ENCODE results near the gene LRRC18. TPM values are rescaled to one million over a fixed set of nuclear protein-coding genes. Genes with fewer than 3 reads are reported as not detected.

Gene LRRC18
- total RNA-seq, 3 donors from 2014 or later: not detected

- Mint-ChIP-seq H3K4me1 (ENCODE audit: low read depth) (no peaks in the 10 kb centered on the region), H3K27me3 (ENCODE audit: low read depth) (peaks cover 5% of the 10 kb centered on the region), H3K4me3 (no peak overlapping the region), H3K9me3 (no peaks in the 10 kb centered on the region), H3K36me3 (ENCODE audit: insufficient read depth) (no peaks in the 10 kb centered on the region)
- DNase-seq (no peak), ATAC-seq (no peak)
Observed at GRCh38 chr10:48958598-48959190, 19.1 kb upstream of the LRRC18 start.

GRCh38 chr10:48957361-48958151 is 17.9 kb upstream of the LRRC18 start:
- Mint-ChIP-seq H3K36me3 (ENCODE audit: insufficient read depth) (no peaks in the 10 kb centered on the region), H3K9me3 (no peaks in the 10 kb centered on the region), H3K27me3 (ENCODE audit: low read depth) (peaks cover 5% of the 10 kb centered on the region), H3K4me1 (ENCODE audit: low read depth) (no peaks in the 10 kb centered on the region), H3K4me3 (no peak overlapping the region)
- DNase-seq: no peak
- no peak for ATAC-seq

GRCh38 chr10:48951707-48952106 is 12.1 kb upstream of the LRRC18 start:
- Mint-ChIP-seq H3K9me3 (no peaks in the 10 kb centered on the region), H3K27me3 (ENCODE audit: low read depth) (peaks cover 2% of the 10 kb centered on the region), H3K36me3 (ENCODE audit: insufficient read depth) (no peaks in the 10 kb centered on the region), H3K4me1 (ENCODE audit: low read depth) (no peaks in the 10 kb centered on the region), H3K4me3 (no peak overlapping the region)
- ATAC-seq (no peak), DNase-seq (no peak)

- no peak for DNase-seq
- H3K4me3 Mint-ChIP-seq: no peak overlapping the region
- no peaks in the 10 kb centered on the region for H3K36me3 Mint-ChIP-seq (ENCODE audit: insufficient read depth)
- no peaks in the 10 kb centered on the region for H3K9me3 Mint-ChIP-seq
- no peaks in the 10 kb centered on the region for H3K27me3 Mint-ChIP-seq (ENCODE audit: low read depth)
- no peak for ATAC-seq
- no peaks in the 10 kb centered on the region for H3K4me1 Mint-ChIP-seq (ENCODE audit: low read depth)
Observed at GRCh38 chr10:48948470-48949037, 8.9 kb upstream of the LRRC18 start.

- Mint-ChIP-seq H3K4me3 (no peak overlapping the region), H3K9me3 (no peaks in the 10 kb centered on the region), H3K4me1 (ENCODE audit: low read depth) (no peaks in the 10 kb centered on the region), H3K36me3 (ENCODE audit: insufficient read depth) (no peaks in the 10 kb centered on the region), H3K27me3 (ENCODE audit: low read depth) (no peaks in the 10 kb centered on the region)
- DNase-seq (no peak), ATAC-seq (no peak)
Observed at GRCh38 chr10:48947690-48948469, 8.2 kb upstream of the LRRC18 start.

GRCh38 chr10:48946891-48947500 is 7.4 kb upstream of the LRRC18 start:
- no peaks in the 10 kb centered on the region for H3K9me3 Mint-ChIP-seq
- H3K27me3 Mint-ChIP-seq (ENCODE audit: low read depth): no peaks in the 10 kb centered on the region
- DNase-seq (no peak), ATAC-seq (no peak)
- H3K4me3 Mint-ChIP-seq: no peak overlapping the region
- H3K36me3 Mint-ChIP-seq (ENCODE audit: insufficient read depth): no peaks in the 10 kb centered on the region
- no peaks in the 10 kb centered on the region for H3K4me1 Mint-ChIP-seq (ENCODE audit: low read depth)

- Mint-ChIP-seq H3K4me3 (no peak overlapping the region), H3K4me1 (ENCODE audit: low read depth) (no peaks in the 10 kb centered on the region), H3K9me3 (no peaks in the 10 kb centered on the region), H3K27me3 (ENCODE audit: low read depth) (no peaks in the 10 kb centered on the region), H3K36me3 (ENCODE audit: insufficient read depth) (no peaks in the 10 kb centered on the region)
- DNase-seq: no peak
- ATAC-seq: no peak
Observed at GRCh38 chr10:48946332-48946731, 6.7 kb upstream of the LRRC18 start.

- no peaks in the 10 kb centered on the region for H3K4me1 Mint-ChIP-seq (ENCODE audit: low read depth)
- H3K27me3 Mint-ChIP-seq (ENCODE audit: low read depth): no peaks in the 10 kb centered on the region
- H3K9me3 Mint-ChIP-seq: no peaks in the 10 kb centered on the region
- no peak for DNase-seq
- ATAC-seq: no peak
- H3K36me3 Mint-ChIP-seq (ENCODE audit: insufficient read depth): no peaks in the 10 kb centered on the region
- H3K4me3 Mint-ChIP-seq: no peak overlapping the region
Observed at GRCh38 chr10:48945441-48946130, 5.9 kb upstream of the LRRC18 start.

- Mint-ChIP-seq H3K4me1 (ENCODE audit: low read depth) (no peaks in the 10 kb centered on the region), H3K27me3 (ENCODE audit: low read depth) (no peaks in the 10 kb centered on the region), H3K9me3 (no peaks in the 10 kb centered on the region), H3K36me3 (ENCODE audit: insufficient read depth) (no peaks in the 10 kb centered on the region), H3K4me3 (no peak overlapping the region)
- DNase-seq: no peak
- ATAC-seq: no peak
Observed at GRCh38 chr10:48944171-48944570, 4.5 kb upstream of the LRRC18 start.

GRCh38 chr10:48943096-48943495 is 3.5 kb upstream of the LRRC18 start:
- Mint-ChIP-seq H3K9me3 (no peaks in the 10 kb centered on the region), H3K4me1 (ENCODE audit: low read depth) (no peaks in the 10 kb centered on the region), H3K27me3 (ENCODE audit: low read depth) (no peaks in the 10 kb centered on the region), H3K4me3 (no peak overlapping the region), H3K36me3 (ENCODE audit: insufficient read depth) (no peaks in the 10 kb centered on the region)
- DNase-seq: no peak
- no peak for ATAC-seq

- no peaks in the 10 kb centered on the region for H3K27me3 Mint-ChIP-seq (ENCODE audit: low read depth)
- no peaks in the 10 kb centered on the region for H3K9me3 Mint-ChIP-seq
- DNase-seq (no peak), ATAC-seq (no peak)
- no peaks in the 10 kb centered on the region for H3K36me3 Mint-ChIP-seq (ENCODE audit: insufficient read depth)
- H3K4me3 Mint-ChIP-seq: no peak overlapping the region
- H3K4me1 Mint-ChIP-seq (ENCODE audit: low read depth): no peaks in the 10 kb centered on the region
Observed at GRCh38 chr10:48941427-48942075, 1.9 kb upstream of the LRRC18 start.

GRCh38 chr10:48940958-48941357 is 1.3 kb upstream of the LRRC18 start:
- no peak for ATAC-seq
- Mint-ChIP-seq H3K4me1 (ENCODE audit: low read depth) (no peaks in the 10 kb centered on the region), H3K27me3 (ENCODE audit: low read depth) (no peaks in the 10 kb centered on the region), H3K36me3 (ENCODE audit: insufficient read depth) (no peaks in the 10 kb centered on the region), H3K9me3 (no peaks in the 10 kb centered on the region), H3K4me3 (no peak overlapping the region)
- DNase-seq: no peak

- H3K9me3 Mint-ChIP-seq: no peaks in the 10 kb centered on the region
Observed at GRCh38 chr10:48940372-48940771, 732 bp upstream of the LRRC18 start.

More at GRCh38 chr10:48940372-48940771, 732 bp upstream of the LRRC18 start:
- H3K36me3 Mint-ChIP-seq (ENCODE audit: insufficient read depth): no peaks in the 10 kb centered on the region
- H3K4me1 Mint-ChIP-seq (ENCODE audit: low read depth): no peaks in the 10 kb centered on the region
- no peaks in the 10 kb centered on the region for H3K27me3 Mint-ChIP-seq (ENCODE audit: low read depth)
- ATAC-seq (no peak), DNase-seq (no peak)
- no peak overlapping the region for H3K4me3 Mint-ChIP-seq
